ENCODE measurements around the gene MAPKAPK2. TPM values are rescaled to one million over a fixed set of nuclear protein-coding genes. Genes with fewer than 3 reads are reported as not detected.

The MAPKAPK2 gene
- total RNA-seq, 1 experiment from 2014 or later = 54.9 TPM

GRCh38 chr1:206668874-206669410, 15.8 kb upstream of the MAPKAPK2 start:
- Mint-ChIP-seq H3K4me3 (no peak overlapping the region), H3K27ac (no peak overlapping the region), H3K27me3 (ENCODE audit: low read depth) (peaks cover 6% of the 10 kb centered on the region; the same call in 1 of the 2 replicates), H3K36me3 (no peaks in the 10 kb centered on the region), H3K4me1 (peaks cover 10% of the 10 kb centered on the region), H3K9me3 (no peaks in the 10 kb centered on the region)
- POLR2A ChIA-PET = no interaction called here
- DNase-seq (ENCODE audit: low spot score) (no peak), ATAC-seq (no peak)
- CTCF ChIA-PET = interaction anchor here (1.1 to 20.5 kb wide), 2 partner anchors 10 to 36 kb away, joined by 12 to 659 read pairs; partner anchors contain the start of gene DYRK3
- TF ChIP-seq NR2C2 (CRISPR knock-in tag; IDR thresholded peaks at IDR 0.05) = no peak

- POLR2A ChIA-PET = no interaction called here
- H3K27me3 Mint-ChIP-seq (ENCODE audit: low read depth) = peaks cover 8% of the 10 kb centered on the region; the same call in 1 of the 2 replicates
- DNase-seq (ENCODE audit: low spot score) (no peak), ATAC-seq (no peak; the same call in 1 of the 2 replicates)
- H3K4me1 Mint-ChIP-seq = peaks cover 10% of the 10 kb centered on the region
- no peak for TF ChIP-seq SOX15 (CRISPR knock-in tag; IDR thresholded peaks at IDR 0.05)
- no peak for TF ChIP-seq ATF3 (CRISPR knock-in tag; conservative IDR thresholded peaks at IDR 0.05)
- TF ChIP-seq ZNF138 (CRISPR knock-in tag; conservative IDR thresholded peaks at IDR 0.05) = no peak
- TF ChIP-seq ARID4B (CRISPR knock-in tag; IDR thresholded peaks at IDR 0.05; ENCODE audit: borderline replicate concordance) = no peak
- no peak for TF ChIP-seq TEAD4 (CRISPR knock-in tag; IDR thresholded peaks at IDR 0.05)
- no peak for TF ChIP-seq SMAD3 (CRISPR knock-in tag; IDR thresholded peaks at IDR 0.05; ENCODE audit: borderline replicate concordance)
- TF ChIP-seq RORB (CRISPR knock-in tag; IDR thresholded peaks at IDR 0.05) = no peak
- no peak for TF ChIP-seq ZNF317 (CRISPR knock-in tag; IDR thresholded peaks at IDR 0.05; ENCODE audit: borderline replicate concordance, low read depth)
- no peak for TF ChIP-seq HMGA2 (CRISPR knock-in tag; IDR thresholded peaks at IDR 0.05)
- no peak for TF ChIP-seq CBFB (CRISPR knock-in tag; IDR thresholded peaks at IDR 0.05; ENCODE audit: low read depth)
- no peak for TF ChIP-seq KAT7 (CRISPR knock-in tag; IDR thresholded peaks at IDR 0.05; ENCODE audit: borderline replicate concordance)
- TF ChIP-seq MXD4 (CRISPR knock-in tag; IDR thresholded peaks at IDR 0.05; ENCODE audit: borderline replicate concordance) = no peak
- no peak for TF ChIP-seq CTCF (IDR thresholded peaks at IDR 0.05)
- TF ChIP-seq IRF2 (CRISPR knock-in tag; IDR thresholded peaks at IDR 0.05; ENCODE audit: borderline replicate concordance, low read depth) = no peak
- no peak for TF ChIP-seq OVOL2 (CRISPR knock-in tag; IDR thresholded peaks at IDR 0.05; ENCODE audit: borderline replicate concordance)
- TF ChIP-seq ZNF281 (CRISPR knock-in tag; IDR thresholded peaks at IDR 0.05) = no peak
- no peak for TF ChIP-seq ZNF219 (CRISPR knock-in tag; IDR thresholded peaks at IDR 0.05; ENCODE audit: borderline replicate concordance)
- no peak for TF ChIP-seq ZNF232 (CRISPR knock-in tag; IDR thresholded peaks at IDR 0.05)
- TF ChIP-seq USF2 (CRISPR knock-in tag; IDR thresholded peaks at IDR 0.05) = no peak
- no peak for TF ChIP-seq JUN (CRISPR knock-in tag; IDR thresholded peaks at IDR 0.05)
- no peak overlapping the region for H3K27ac Mint-ChIP-seq
- no peaks in the 10 kb centered on the region for H3K9me3 Mint-ChIP-seq
- no peak overlapping the region for H3K4me3 Mint-ChIP-seq
- CTCF ChIA-PET = interaction anchor here (1.1 to 20.5 kb wide), 6 partner anchors 8 to 128 kb away, joined by 3 to 659 read pairs (median 8); partner anchors contain the start of gene DYRK3
- no peaks in the 10 kb centered on the region for H3K36me3 Mint-ChIP-seq
These were observed 12.6 kb upstream of the MAPKAPK2 start for GRCh38 chr1:206672011-206672688.
